Transverse colon (tissue), 4 donors: ENCODE results near the gene NOL7.

Experiments used
- EP300 ChIP-seq: sonication (generic); formaldehyde crosslinking; IDR thresholded peaks from one replicate; pipeline ENCODE4 v1.6.1; 2017; ENCODE audit warnings: antibody characterized with exemption, low read depth
- POLR2AphosphoS5 ChIP-seq, 3 donors: sonication (generic); formaldehyde crosslinking; IDR thresholded peaks; one replicate each; pipeline ENCODE4 v1.6.1; 2016; ENCODE audit warnings: antibody characterized with exemption in 3 of 3
- TF ChIP-seq, protein P1 (sequence below), 5 experiments: fragments of 200-600 bp in 3 of 5; fragments of 450-650 bp in 2 of 5; sonication (generic) in 3 of 5; IDR thresholded peaks; 1 replicate in 2 of 5; 2 replicates in 3 of 5; pipeline ENCODE4 v1.5.1; 2016 to 2017; ENCODE audit warnings: antibody characterized with exemption in 5 of 5, inconsistent platforms in 3 of 5, mild to moderate bottlenecking in 2 of 5, moderate library complexity in 1 of 5

DNA sequence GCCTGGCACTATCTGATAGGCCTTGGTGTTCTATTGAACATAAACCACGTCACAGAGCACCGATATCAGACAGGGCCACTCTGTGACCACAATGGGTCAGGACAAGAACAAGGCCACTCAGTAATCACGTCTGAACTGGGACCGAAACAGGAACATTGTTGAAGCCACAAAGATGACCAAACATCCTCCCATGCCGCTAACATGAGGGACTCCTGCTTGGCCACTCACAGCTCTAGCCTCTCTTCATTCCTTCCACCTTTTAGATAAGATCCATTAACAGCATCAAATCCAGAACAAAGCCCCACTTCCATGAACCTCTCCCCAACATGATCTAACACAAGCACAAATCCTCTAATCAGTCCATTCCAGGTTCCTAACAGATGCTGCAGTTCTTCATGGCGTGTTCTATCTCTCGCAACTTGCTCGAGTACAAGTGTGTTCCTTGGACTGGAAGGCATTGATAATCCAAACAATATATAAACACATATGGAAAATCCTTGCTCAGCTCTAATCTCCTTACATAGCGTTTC, 33.4 kb upstream of the NOL7 start:
- TF ChIP-seq, protein P1, sequence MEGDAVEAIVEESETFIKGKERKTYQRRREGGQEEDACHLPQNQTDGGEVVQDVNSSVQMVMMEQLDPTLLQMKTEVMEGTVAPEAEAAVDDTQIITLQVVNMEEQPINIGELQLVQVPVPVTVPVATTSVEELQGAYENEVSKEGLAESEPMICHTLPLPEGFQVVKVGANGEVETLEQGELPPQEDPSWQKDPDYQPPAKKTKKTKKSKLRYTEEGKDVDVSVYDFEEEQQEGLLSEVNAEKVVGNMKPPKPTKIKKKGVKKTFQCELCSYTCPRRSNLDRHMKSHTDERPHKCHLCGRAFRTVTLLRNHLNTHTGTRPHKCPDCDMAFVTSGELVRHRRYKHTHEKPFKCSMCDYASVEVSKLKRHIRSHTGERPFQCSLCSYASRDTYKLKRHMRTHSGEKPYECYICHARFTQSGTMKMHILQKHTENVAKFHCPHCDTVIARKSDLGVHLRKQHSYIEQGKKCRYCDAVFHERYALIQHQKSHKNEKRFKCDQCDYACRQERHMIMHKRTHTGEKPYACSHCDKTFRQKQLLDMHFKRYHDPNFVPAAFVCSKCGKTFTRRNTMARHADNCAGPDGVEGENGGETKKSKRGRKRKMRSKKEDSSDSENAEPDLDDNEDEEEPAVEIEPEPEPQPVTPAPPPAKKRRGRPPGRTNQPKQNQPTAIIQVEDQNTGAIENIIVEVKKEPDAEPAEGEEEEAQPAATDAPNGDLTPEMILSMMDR (IDR thresholded peaks at IDR 0.05), result no peak
- TF ChIP-seq POLR2AphosphoS5 (IDR thresholded peaks at IDR 0.05), result no peak
- TF ChIP-seq EP300, result no peak
